ENCODE results near the gene ACVR1B. TPM values are rescaled to one million over a fixed set of nuclear protein-coding genes. Genes with fewer than 3 reads are reported as not detected.

ACVR1B gene
- total RNA-seq, 1 donor, result 10.5 TPM

DNA sequence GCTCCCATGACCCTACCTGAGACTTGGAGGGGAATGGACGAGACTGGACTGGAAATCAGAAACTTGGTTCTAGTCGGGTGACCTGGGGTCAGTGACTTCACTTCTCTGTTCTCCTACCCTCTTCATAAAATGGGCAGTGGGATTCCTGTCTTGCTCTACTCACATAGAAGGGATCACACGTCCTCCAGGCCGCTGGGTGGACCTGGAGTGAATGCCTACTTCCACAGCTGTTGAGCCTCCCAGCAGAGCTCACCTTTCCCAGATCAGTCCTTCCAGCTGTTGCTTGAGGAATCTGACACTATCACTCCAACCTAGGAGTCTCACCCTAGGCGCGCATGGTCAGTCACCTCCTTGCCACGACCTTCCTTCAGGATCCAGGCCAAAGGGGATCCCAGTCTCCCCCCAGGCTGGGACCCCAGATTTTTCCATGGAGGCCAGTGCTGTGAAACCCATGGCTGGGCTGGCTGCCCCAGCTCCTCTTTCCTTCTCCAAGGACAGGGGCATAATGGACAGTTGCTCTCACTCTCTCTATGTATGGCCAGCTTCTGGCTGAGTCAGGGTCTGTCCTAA lies 43.6 kb upstream of the ACVR1B start:
- Histone ChIP-seq H3K4me3 (ENCODE audit: insufficient read depth, low read length) (peak overlapping the region; percentile 73), H3K9me3 (ENCODE audit: low read depth, low read length) (no peaks in the 10 kb centered on the region), H3K27ac (ENCODE audit: low read depth, low read length) (no peak overlapping the region), H3K4me2 (ENCODE audit: insufficient read depth, low read length) (peak overlapping the region; percentile 78), H3K79me2 (ENCODE audit: insufficient read depth, low read length) (no peaks in the 10 kb centered on the region), H3K27me3 (ENCODE audit: insufficient read depth, low read length) (no peaks in the 10 kb centered on the region), H4K20me1 (ENCODE audit: insufficient read depth, low read length) (no peaks in the 10 kb centered on the region), H2AFZ (ENCODE audit: low read length) (peak overlapping the region; percentile 51), H3K36me3 (ENCODE audit: insufficient read depth, low read length) (no peaks in the 10 kb centered on the region), H3K4me1 (ENCODE audit: insufficient read depth, low read length) (peaks cover 20% of the 10 kb centered on the region)
- DNase-seq (ENCODE audit: insufficient read length, low spot score, missing footprints), result no peak
- TF ChIP-seq, protein P1, sequence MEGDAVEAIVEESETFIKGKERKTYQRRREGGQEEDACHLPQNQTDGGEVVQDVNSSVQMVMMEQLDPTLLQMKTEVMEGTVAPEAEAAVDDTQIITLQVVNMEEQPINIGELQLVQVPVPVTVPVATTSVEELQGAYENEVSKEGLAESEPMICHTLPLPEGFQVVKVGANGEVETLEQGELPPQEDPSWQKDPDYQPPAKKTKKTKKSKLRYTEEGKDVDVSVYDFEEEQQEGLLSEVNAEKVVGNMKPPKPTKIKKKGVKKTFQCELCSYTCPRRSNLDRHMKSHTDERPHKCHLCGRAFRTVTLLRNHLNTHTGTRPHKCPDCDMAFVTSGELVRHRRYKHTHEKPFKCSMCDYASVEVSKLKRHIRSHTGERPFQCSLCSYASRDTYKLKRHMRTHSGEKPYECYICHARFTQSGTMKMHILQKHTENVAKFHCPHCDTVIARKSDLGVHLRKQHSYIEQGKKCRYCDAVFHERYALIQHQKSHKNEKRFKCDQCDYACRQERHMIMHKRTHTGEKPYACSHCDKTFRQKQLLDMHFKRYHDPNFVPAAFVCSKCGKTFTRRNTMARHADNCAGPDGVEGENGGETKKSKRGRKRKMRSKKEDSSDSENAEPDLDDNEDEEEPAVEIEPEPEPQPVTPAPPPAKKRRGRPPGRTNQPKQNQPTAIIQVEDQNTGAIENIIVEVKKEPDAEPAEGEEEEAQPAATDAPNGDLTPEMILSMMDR (IDR thresholded peaks at IDR 0.05; ENCODE audit: extremely low read depth, low read depth, low read length), result no peak

DNA sequence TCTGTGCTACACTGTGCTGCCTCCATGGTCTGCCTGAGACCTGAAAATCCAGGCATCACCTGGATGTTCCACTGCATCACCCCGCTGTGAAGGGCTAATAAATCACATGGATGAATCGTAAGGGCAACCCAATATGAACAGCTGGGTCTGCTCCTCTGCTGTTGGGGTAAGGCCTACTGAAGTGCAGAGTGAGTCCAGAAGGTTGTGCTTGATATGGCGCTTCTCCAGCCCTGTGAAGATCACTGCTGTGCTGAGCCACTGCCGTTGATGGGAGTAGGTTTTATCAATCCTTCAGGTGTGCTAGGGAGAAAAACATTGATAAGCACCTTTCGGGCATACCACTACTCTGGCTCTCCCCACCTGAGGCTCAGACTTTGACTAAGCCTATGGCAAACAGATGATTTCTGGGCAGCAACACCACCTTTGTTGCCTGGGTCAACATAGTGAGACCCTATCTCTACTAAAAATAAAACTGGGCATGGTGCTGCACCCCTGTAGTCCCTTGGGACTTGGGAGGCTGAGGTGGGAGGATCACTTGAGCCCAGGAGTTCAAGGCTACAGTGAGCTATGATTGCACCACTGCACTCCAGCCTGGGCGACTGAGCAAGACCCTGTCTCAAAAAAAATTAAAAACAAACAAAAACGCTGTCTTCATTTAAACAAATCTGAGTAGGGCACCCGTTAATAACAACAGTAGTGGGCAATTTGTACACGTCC lies 42.5 kb upstream of the ACVR1B start:
- Histone ChIP-seq H3K79me2 (ENCODE audit: insufficient read depth, low read length) (no peaks in the 10 kb centered on the region), H3K4me2 (ENCODE audit: insufficient read depth, low read length) (no peak overlapping the region), H3K4me3 (ENCODE audit: insufficient read depth, low read length) (no peak overlapping the region), H3K36me3 (ENCODE audit: insufficient read depth, low read length) (no peaks in the 10 kb centered on the region), H3K27ac (ENCODE audit: low read depth, low read length) (no peak overlapping the region), H4K20me1 (ENCODE audit: insufficient read depth, low read length) (no peaks in the 10 kb centered on the region), H3K4me1 (ENCODE audit: insufficient read depth, low read length) (peaks cover 20% of the 10 kb centered on the region), H2AFZ (ENCODE audit: low read length) (no peak overlapping the region), H3K27me3 (ENCODE audit: insufficient read depth, low read length) (no peaks in the 10 kb centered on the region), H3K9me3 (ENCODE audit: low read depth, low read length) (no peaks in the 10 kb centered on the region)
- DNase-seq (ENCODE audit: insufficient read length, low spot score, missing footprints), result no peak
- TF ChIP-seq, protein P1 (IDR thresholded peaks at IDR 0.05; ENCODE audit: extremely low read depth, low read depth, low read length), result no peak

DNA sequence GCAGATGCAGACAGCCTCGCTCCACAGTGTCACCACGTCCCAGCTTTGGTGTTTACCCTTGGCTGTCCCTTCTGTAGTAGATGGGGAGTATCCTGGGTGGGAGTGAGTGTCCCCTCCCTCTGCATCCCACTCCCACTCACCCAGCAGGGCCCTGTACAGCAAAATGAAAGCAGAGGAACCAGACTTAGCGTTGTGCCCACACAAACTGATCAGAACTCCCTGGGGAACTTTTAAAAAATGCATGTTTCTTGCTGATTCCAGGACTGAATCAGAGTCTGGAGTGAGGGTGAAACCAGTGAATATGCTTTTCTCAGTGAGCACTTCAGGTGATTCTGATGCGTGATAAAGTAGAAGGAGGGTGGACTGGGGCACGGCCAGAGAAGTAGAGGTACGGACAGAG lies 41.3 kb upstream of the ACVR1B start:
- peak overlapping the region; percentile 44 for H2AFZ ChIP-seq (ENCODE audit: low read length)
- TF ChIP-seq, protein P1 (IDR thresholded peaks at IDR 0.05; ENCODE audit: extremely low read depth, low read depth, low read length), result no peak
- no peaks in the 10 kb centered on the region for H4K20me1 ChIP-seq (ENCODE audit: insufficient read depth, low read length)
- H3K27ac ChIP-seq (ENCODE audit: low read depth, low read length), result peak overlapping the region; percentile 11
- H3K4me1 ChIP-seq (ENCODE audit: insufficient read depth, low read length), result peaks cover 20% of the 10 kb centered on the region
- H3K9me3 ChIP-seq (ENCODE audit: low read depth, low read length), result no peaks in the 10 kb centered on the region
- H3K4me3 ChIP-seq (ENCODE audit: insufficient read depth, low read length), result peak overlapping the region; percentile 50
- peak; percentile 97 for DNase-seq (ENCODE audit: insufficient read length, low spot score, missing footprints)
- H3K4me2 ChIP-seq (ENCODE audit: insufficient read depth, low read length), result peak overlapping the region; percentile 82
- no peaks in the 10 kb centered on the region for H3K79me2 ChIP-seq (ENCODE audit: insufficient read depth, low read length)
- no peaks in the 10 kb centered on the region for H3K27me3 ChIP-seq (ENCODE audit: insufficient read depth, low read length)
- no peaks in the 10 kb centered on the region for H3K36me3 ChIP-seq (ENCODE audit: insufficient read depth, low read length)

DNA sequence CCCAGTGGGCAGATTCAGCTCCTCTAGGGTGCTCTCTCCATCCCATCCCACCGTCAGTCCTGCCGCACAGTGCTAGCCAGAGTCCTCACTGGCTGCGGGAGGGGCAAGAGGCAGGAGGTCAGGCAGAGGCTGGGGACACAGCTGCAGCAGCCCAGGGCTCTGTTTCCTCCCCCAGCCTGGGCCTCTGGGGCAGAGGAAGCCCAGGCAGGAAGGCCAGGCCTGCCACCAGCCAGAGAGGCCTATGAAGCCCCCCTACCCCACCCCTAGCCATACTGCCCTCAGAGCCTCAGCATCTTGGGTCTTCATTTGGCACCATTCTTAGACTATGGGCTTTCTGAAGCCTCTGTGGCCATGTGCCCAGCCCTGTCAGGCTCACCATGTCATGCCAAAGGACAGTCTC lies 40.8 kb upstream of the ACVR1B start:
- H3K27ac ChIP-seq (ENCODE audit: low read depth, low read length), result peak overlapping the region; percentile 11

More for the DNA sequence above, 40.8 kb upstream of the ACVR1B start:
- no peak overlapping the region for H3K4me3 ChIP-seq (ENCODE audit: insufficient read depth, low read length)
- H4K20me1 ChIP-seq (ENCODE audit: insufficient read depth, low read length), result no peaks in the 10 kb centered on the region
- no peak overlapping the region for H2AFZ ChIP-seq (ENCODE audit: low read length)
- no peaks in the 10 kb centered on the region for H3K9me3 ChIP-seq (ENCODE audit: low read depth, low read length)
- H3K27me3 ChIP-seq (ENCODE audit: insufficient read depth, low read length), result no peaks in the 10 kb centered on the region
- no peaks in the 10 kb centered on the region for H3K79me2 ChIP-seq (ENCODE audit: insufficient read depth, low read length)
- H3K36me3 ChIP-seq (ENCODE audit: insufficient read depth, low read length), result no peaks in the 10 kb centered on the region
- TF ChIP-seq, protein P1 (IDR thresholded peaks at IDR 0.05; ENCODE audit: extremely low read depth, low read depth, low read length), result no peak
- DNase-seq (ENCODE audit: insufficient read length, low spot score, missing footprints), result no peak
- H3K4me2 ChIP-seq (ENCODE audit: insufficient read depth, low read length), result peak overlapping the region; percentile 82
- H3K4me1 ChIP-seq (ENCODE audit: insufficient read depth, low read length), result peaks cover 18% of the 10 kb centered on the region

All from osteoblast (primary cell).